PC-9 (cell line): Measurements from ENCODE around the gene MADD. TPM values are rescaled to one million over a fixed set of nuclear protein-coding genes. Genes with fewer than 3 reads are reported as not detected.

Experiments used
- BruUV-seq: library from RNA; stranded (reverse); fragments of 400-500 nt; replicated peaks from 2 replicates; lab custom pipeline; 2021; lab: Mats Ljungman, UMichigan
- CTCF ChIA-PET: fragments of 300-600 bp; sonication (Branson Sonifier 250); formaldehyde crosslinking; loops from one replicate; lab custom pipeline; 2022; ENCODE audit warnings: antibody characterized with exemption; lab: Charles Lee
- POLR2A ChIA-PET: fragments of 300-600 bp; sonication (Branson Sonifier 250); formaldehyde crosslinking; loops from one replicate; lab custom pipeline; 2022; ENCODE audit warnings: antibody characterized with exemption; ENCODE audit not compliant: unreplicated experiment; lab: Charles Lee
- DNase-seq, 2 experiments: peaks; one replicate each; pipeline versions ENCODE4 v3.0.0 to v3.0.0-alpha.2; 2015 to 2022; ENCODE audit warnings: mixed read lengths in 1 of 2
- H2AFZ ChIP-seq: fragments of 200-600 bp; sonication (generic); 2 replicates; pipeline ENCODE4 v1.8.1; 2017; ENCODE audit warnings: antibody characterized with exemption
- H3F3A ChIP-seq: fragments of 200-600 bp; sonication (generic); 2 replicates; pipeline ENCODE4 v1.8.1; 2017; ENCODE audit warnings: antibody characterized with exemption, mild to moderate bottlenecking, low read depth; ENCODE audit not compliant: insufficient read depth
- H3K27ac ChIP-seq: fragments of 200-600 bp; sonication (generic); 2 replicates; pipeline ENCODE4 v1.6.1; 2016; ENCODE audit warnings: mixed run types
- H3K27me3 ChIP-seq: fragments of 200-600 bp; sonication (generic); 2 replicates; pipeline ENCODE4 v1.6.1; 2016; ENCODE audit warnings: low read depth, mixed run types; ENCODE audit not compliant: insufficient read depth
- H3K36me3 ChIP-seq: fragments of 200-600 bp; sonication (generic); 2 replicates; pipeline ENCODE4 v1.6.1; 2016; ENCODE audit warnings: low read depth, mixed run types
- H3K4me1 ChIP-seq: fragments of 200-600 bp; sonication (generic); replicated peaks from 2 replicates; pipeline ENCODE4 v1.6.1; 2016; ENCODE audit warnings: mixed run types; ENCODE audit not compliant: insufficient read depth
- H3K4me2 ChIP-seq: fragments of 200-600 bp; sonication (generic); 2 replicates; pipeline ENCODE4 v1.6.1; 2017; ENCODE audit warnings: mixed run types
- H3K4me3 ChIP-seq: fragments of 200-600 bp; sonication (generic); 2 replicates; pipeline ENCODE4 v1.6.1; 2016; ENCODE audit warnings: mixed run types
- H3K79me2 ChIP-seq: fragments of 200-600 bp; sonication (generic); 2 replicates; pipeline ENCODE4 v1.6.1; 2017; ENCODE audit warnings: low read depth, mixed run types
- H3K9me2 ChIP-seq: fragments of 200-600 bp; sonication (generic); 2 replicates; pipeline ENCODE4 v1.8.1; 2017; ENCODE audit warnings: mild to moderate bottlenecking; ENCODE audit not compliant: insufficient read depth
- H3K9me3 ChIP-seq: fragments of 200-600 bp; sonication (generic); 2 replicates; pipeline ENCODE4 v1.8.1; 2016; ENCODE audit warnings: low read depth; ENCODE audit not compliant: insufficient read depth
- H4K20me1 ChIP-seq: fragments of 200-600 bp; sonication (generic); 2 replicates; pipeline ENCODE4 v1.8.1; 2017; ENCODE audit not compliant: insufficient read depth
- CTCF ChIP-seq: fragments of 200-600 bp; sonication (generic); conservative IDR thresholded peaks from 2 replicates; pipeline ENCODE4 v1.6.1; 2017; ENCODE audit warnings: mixed run types, antibody characterized with exemption, mild to moderate bottlenecking, moderate library complexity
- EZH2 ChIP-seq: fragments of 200-600 bp; sonication (generic); IDR thresholded peaks from 2 replicates; pipeline ENCODE4 v1.8.0; 2017; ENCODE audit warnings: antibody characterized with exemption, low read depth
- intact Hi-C: fragments of 100-400 bp; cut with micrococcal nuclease; formaldehyde crosslinking; loops from one replicate; pipeline ENCODE4 v1.10.0; 2022; ENCODE audit not compliant: unreplicated experiment
- total RNA-seq: library from RNA; stranded (reverse); gene quantifications from 2 replicates; pipeline ENCODE4 v1.2.3, GENCODE V29; 2021

Gene MADD
- total RNA-seq, 1 experiment from 2014 or later, result 65.9 TPM

GRCh38 chr11:47233989-47234668 is 35.8 kb upstream of the MADD start:
- H3K4me2 ChIP-seq, result peak overlapping the region; percentile 79
- H3K9me2 ChIP-seq, result no peaks in the 10 kb centered on the region
- no TSS peak for BruUV-seq
- no peaks in the 10 kb centered on the region for H3K79me2 ChIP-seq
- no peak for TF ChIP-seq EZH2
- peak; percentile 65 for TF ChIP-seq CTCF
- H2AFZ ChIP-seq, result peak overlapping the region; percentile 52
- no peaks in the 10 kb centered on the region for H3K9me3 ChIP-seq
- peak overlapping the region; percentile 49 for H3K27ac ChIP-seq
- ChIA-PET CTCF (interaction anchor here (0.6 to 1.2 kb wide), 3 partner anchors 26 to 425 kb away, joined by 3 to 4 read pairs (median 3); no protein-coding TSS in a partner anchor), POLR2A (interaction anchor here (0.7 to 1.3 kb wide), 2 partner anchors 15 to 25 kb away, joined by 3 to 4 read pairs; no protein-coding TSS in a partner anchor)
- no peaks in the 10 kb centered on the region for H4K20me1 ChIP-seq
- no peaks in the 10 kb centered on the region for H3K27me3 ChIP-seq
- no peaks in the 10 kb centered on the region for H3K36me3 ChIP-seq
- intact Hi-C loops, result no loop called here
- H3K4me3 ChIP-seq, result peak overlapping the region; percentile 52
- peaks cover 38% of the 10 kb centered on the region for H3K4me1 ChIP-seq
- DNase-seq, result peak in 1 of 2 experiments; percentile 89
- H3F3A ChIP-seq, result peaks cover 52% of the 10 kb centered on the region

- Histone ChIP-seq H3K79me2 (no peaks in the 10 kb centered on the region), H3K4me3 (peak overlapping the region; percentile 52), H4K20me1 (no peaks in the 10 kb centered on the region), H3K9me3 (no peaks in the 10 kb centered on the region), H2AFZ (peak overlapping the region; percentile 52), H3K27ac (peak overlapping the region; percentile 49), H3K9me2 (no peaks in the 10 kb centered on the region), H3K27me3 (no peaks in the 10 kb centered on the region), H3K4me1 (peaks cover 38% of the 10 kb centered on the region), H3K36me3 (peaks cover 4% of the 10 kb centered on the region; the same call in 1 of the 2 replicates), H3K4me2 (peak overlapping the region; percentile 79), H3F3A (peaks cover 52% of the 10 kb centered on the region)
- no peak for DNase-seq
- BruUV-seq, result no TSS peak
- TF ChIP-seq CTCF (no peak), EZH2 (no peak)
- ChIA-PET POLR2A (interaction anchor here (1.3 kb wide), 1 partner anchor 25 kb away, joined by 4 read pairs; no protein-coding TSS in a partner anchor), CTCF (interaction anchor here (0.6 to 1.2 kb wide), 2 partner anchors 120 to 426 kb away, joined by 3 to 4 read pairs; no protein-coding TSS in a partner anchor)
- intact Hi-C loops, result no loop called here
Observed at GRCh38 chr11:47234669-47235100, 35.2 kb upstream of the MADD start.

- Histone ChIP-seq H3K27me3 (no peaks in the 10 kb centered on the region), H3F3A (peaks cover 52% of the 10 kb centered on the region), H3K79me2 (no peaks in the 10 kb centered on the region), H4K20me1 (no peaks in the 10 kb centered on the region), H3K4me2 (peak overlapping the region; percentile 79), H3K9me3 (no peaks in the 10 kb centered on the region), H3K4me1 (peaks cover 38% of the 10 kb centered on the region), H3K36me3 (peaks cover 8% of the 10 kb centered on the region), H3K27ac (0 out of 2 replicates have a peak overlapping the region, but pooled peaks have one; percentile 49), H3K4me3 (peak overlapping the region; percentile 52), H2AFZ (no peak overlapping the region), H3K9me2 (no peaks in the 10 kb centered on the region)
- no peak for TF ChIP-seq EZH2
- TF ChIP-seq CTCF, result no peak
- POLR2A ChIA-PET, result interaction anchor here (0.7 to 1.3 kb wide), 2 partner anchors 24 to 38 kb away, joined by 4 to 5 read pairs; no protein-coding TSS in a partner anchor
- intact Hi-C loops, result no loop called here
- CTCF ChIA-PET, result no interaction called here
- BruUV-seq, result no TSS peak
- no peak for DNase-seq
Observed at GRCh38 chr11:47235163-47235562, 34.8 kb upstream of the MADD start.
